Stimulated activated memory B cell treated with anti-CD40 and anti-IgM and Interleukin-4, amounts not matched to agents 10 μg/mL and 1 μg/mL and 100 μg/mL, for 72 hours (primary cell): ENCODE data around the gene ATP10A.

ENCODE experiments used
- ATAC-seq: fragments of 150-1000 bp; cut with Tn5 transposase; 2 replicates; pipeline ENCODE4 v1.10.0; 2021
- H3K27ac Mint-ChIP-seq: one replicate; pipeline ENCODE4 v1.8.0; 2022; ENCODE audit warnings: mild to moderate bottlenecking, mixed read lengths
- H3K27me3 Mint-ChIP-seq: one replicate; pipeline ENCODE4 v1.8.0; 2022; ENCODE audit warnings: mixed read lengths
- H3K36me3 Mint-ChIP-seq: one replicate; pipeline ENCODE4 v1.8.0; 2022; ENCODE audit warnings: mixed read lengths
- H3K4me1 Mint-ChIP-seq: one replicate; pipeline ENCODE4 v1.8.0; 2022; ENCODE audit warnings: mixed read lengths
- H3K4me3 Mint-ChIP-seq: one replicate; pipeline ENCODE4 v1.8.0; 2022; ENCODE audit warnings: mild to moderate bottlenecking, moderate library complexity, mixed read lengths
- H3K9me3 Mint-ChIP-seq: one replicate; pipeline ENCODE4 v1.8.0; 2022; ENCODE audit warnings: mixed read lengths

ATP10A gene

GRCh38 chr15:25832158-25832557 lies 31.0 kb downstream of the ATP10A start:
- H3K4me1 Mint-ChIP-seq: peaks cover 13% of the 10 kb centered on the region
- peaks cover 3% of the 10 kb centered on the region for H3K9me3 Mint-ChIP-seq
- no peaks in the 10 kb centered on the region for H3K36me3 Mint-ChIP-seq
- no peak overlapping the region for H3K27ac Mint-ChIP-seq
- peak; percentile 51 for ATAC-seq
- H3K27me3 Mint-ChIP-seq: peaks cover 13% of the 10 kb centered on the region
- no peak overlapping the region for H3K4me3 Mint-ChIP-seq

- peaks cover 2% of the 10 kb centered on the region for H3K27me3 Mint-ChIP-seq
- ATAC-seq: no peak
- peaks cover 5% of the 10 kb centered on the region for H3K9me3 Mint-ChIP-seq
- H3K27ac Mint-ChIP-seq: no peak overlapping the region
- peaks cover 13% of the 10 kb centered on the region for H3K4me1 Mint-ChIP-seq
- H3K4me3 Mint-ChIP-seq: no peak overlapping the region
- H3K36me3 Mint-ChIP-seq: no peaks in the 10 kb centered on the region
Measured at GRCh38 chr15:25830844-25831451, 32.2 kb downstream of the ATP10A start.

- peaks cover 10% of the 10 kb centered on the region for H3K9me3 Mint-ChIP-seq
- no peak overlapping the region for H3K4me3 Mint-ChIP-seq
- H3K27ac Mint-ChIP-seq: no peak overlapping the region
- no peaks in the 10 kb centered on the region for H3K27me3 Mint-ChIP-seq
- peaks cover 13% of the 10 kb centered on the region for H3K4me1 Mint-ChIP-seq
- ATAC-seq: no peak
- no peaks in the 10 kb centered on the region for H3K36me3 Mint-ChIP-seq
Measured at GRCh38 chr15:25829073-25829472, 34.1 kb downstream of the ATP10A start.

GRCh38 chr15:25825207-25825606 lies 37.9 kb downstream of the ATP10A start:
- H3K27me3 Mint-ChIP-seq: no peaks in the 10 kb centered on the region
- no peaks in the 10 kb centered on the region for H3K36me3 Mint-ChIP-seq
- no peak for ATAC-seq
- H3K4me1 Mint-ChIP-seq: no peaks in the 10 kb centered on the region
- H3K4me3 Mint-ChIP-seq: no peak overlapping the region
- no peak overlapping the region for H3K27ac Mint-ChIP-seq
- H3K9me3 Mint-ChIP-seq: peaks cover 10% of the 10 kb centered on the region

- no peak overlapping the region for H3K4me3 Mint-ChIP-seq
- peaks cover 10% of the 10 kb centered on the region for H3K9me3 Mint-ChIP-seq
- ATAC-seq: no peak
- no peaks in the 10 kb centered on the region for H3K36me3 Mint-ChIP-seq
- no peaks in the 10 kb centered on the region for H3K27me3 Mint-ChIP-seq
- no peak overlapping the region for H3K27ac Mint-ChIP-seq
- no peaks in the 10 kb centered on the region for H3K4me1 Mint-ChIP-seq
Measured at GRCh38 chr15:25824618-25825017, 38.5 kb downstream of the ATP10A start.

- Mint-ChIP-seq H3K4me1 (peaks cover 16% of the 10 kb centered on the region), H3K4me3 (no peak overlapping the region), H3K27ac (no peak overlapping the region), H3K36me3 (no peaks in the 10 kb centered on the region), H3K27me3 (peaks cover 37% of the 10 kb centered on the region), H3K9me3 (no peaks in the 10 kb centered on the region)
- no peak for ATAC-seq
Measured at GRCh38 chr15:25812845-25813244, 50.3 kb downstream of the ATP10A start.

GRCh38 chr15:25812073-25812472 lies 51.1 kb downstream of the ATP10A start:
- H3K27ac Mint-ChIP-seq: no peak overlapping the region
- H3K4me3 Mint-ChIP-seq: no peak overlapping the region
- H3K36me3 Mint-ChIP-seq: no peaks in the 10 kb centered on the region
- no peak for ATAC-seq
- H3K4me1 Mint-ChIP-seq: peaks cover 16% of the 10 kb centered on the region
- H3K9me3 Mint-ChIP-seq: no peaks in the 10 kb centered on the region
- peaks cover 37% of the 10 kb centered on the region for H3K27me3 Mint-ChIP-seq

- Mint-ChIP-seq H3K9me3 (no peaks in the 10 kb centered on the region), H3K27me3 (peaks cover 37% of the 10 kb centered on the region), H3K4me1 (peaks cover 16% of the 10 kb centered on the region), H3K27ac (no peak overlapping the region), H3K4me3 (no peak overlapping the region), H3K36me3 (no peaks in the 10 kb centered on the region)
- ATAC-seq: peak; percentile 81
Measured at GRCh38 chr15:25811481-25811906, 51.6 kb downstream of the ATP10A start.

- Mint-ChIP-seq H3K27ac (no peak overlapping the region), H3K4me1 (peaks cover 16% of the 10 kb centered on the region), H3K4me3 (no peak overlapping the region), H3K9me3 (no peaks in the 10 kb centered on the region), H3K27me3 (peaks cover 36% of the 10 kb centered on the region), H3K36me3 (no peaks in the 10 kb centered on the region)
- ATAC-seq: peak; percentile 40
Measured at GRCh38 chr15:25810631-25811091, 52.5 kb downstream of the ATP10A start.

- no peaks in the 10 kb centered on the region for H3K36me3 Mint-ChIP-seq
- peaks cover 31% of the 10 kb centered on the region for H3K27me3 Mint-ChIP-seq
- H3K4me1 Mint-ChIP-seq: peaks cover 16% of the 10 kb centered on the region
- no peak overlapping the region for H3K4me3 Mint-ChIP-seq
- no peak for ATAC-seq
- no peaks in the 10 kb centered on the region for H3K9me3 Mint-ChIP-seq
- no peak overlapping the region for H3K27ac Mint-ChIP-seq
Measured at GRCh38 chr15:25810154-25810553, 53.0 kb downstream of the ATP10A start.

- peaks cover 21% of the 10 kb centered on the region for H3K4me1 Mint-ChIP-seq
- no peak overlapping the region for H3K27ac Mint-ChIP-seq
- peaks cover 9% of the 10 kb centered on the region for H3K27me3 Mint-ChIP-seq
- no peak overlapping the region for H3K4me3 Mint-ChIP-seq
- no peaks in the 10 kb centered on the region for H3K9me3 Mint-ChIP-seq
- no peak for ATAC-seq
- H3K36me3 Mint-ChIP-seq: no peaks in the 10 kb centered on the region
Measured at GRCh38 chr15:25807063-25807462, 56.1 kb downstream of the ATP10A start.

GRCh38 chr15:25805031-25805430 lies 58.1 kb downstream of the ATP10A start:
- Mint-ChIP-seq H3K4me3 (no peak overlapping the region), H3K27me3 (peaks cover 17% of the 10 kb centered on the region), H3K4me1 (peaks cover 11% of the 10 kb centered on the region), H3K27ac (no peak overlapping the region), H3K36me3 (no peaks in the 10 kb centered on the region), H3K9me3 (no peaks in the 10 kb centered on the region)
- no peak for ATAC-seq

GRCh38 chr15:25804451-25804850 lies 58.7 kb downstream of the ATP10A start:
- no peak for ATAC-seq
- peaks cover 21% of the 10 kb centered on the region for H3K27me3 Mint-ChIP-seq
- no peak overlapping the region for H3K4me3 Mint-ChIP-seq
- no peak overlapping the region for H3K27ac Mint-ChIP-seq
- no peaks in the 10 kb centered on the region for H3K9me3 Mint-ChIP-seq
- H3K4me1 Mint-ChIP-seq: peaks cover 11% of the 10 kb centered on the region
- no peaks in the 10 kb centered on the region for H3K36me3 Mint-ChIP-seq

- Mint-ChIP-seq H3K27me3 (peaks cover 30% of the 10 kb centered on the region), H3K9me3 (no peaks in the 10 kb centered on the region), H3K36me3 (no peaks in the 10 kb centered on the region), H3K4me1 (peaks cover 19% of the 10 kb centered on the region), H3K27ac (no peak overlapping the region), H3K4me3 (no peak overlapping the region)
- no peak for ATAC-seq
Measured at GRCh38 chr15:25803541-25803940, 59.6 kb downstream of the ATP10A start.

- Mint-ChIP-seq H3K9me3 (no peaks in the 10 kb centered on the region), H3K27ac (no peak overlapping the region), H3K36me3 (no peaks in the 10 kb centered on the region), H3K27me3 (peaks cover 35% of the 10 kb centered on the region), H3K4me3 (no peak overlapping the region), H3K4me1 (peaks cover 20% of the 10 kb centered on the region)
- peak; percentile 67 for ATAC-seq
Measured at GRCh38 chr15:25803036-25803435, 60.1 kb downstream of the ATP10A start.

- Mint-ChIP-seq H3K4me1 (peaks cover 20% of the 10 kb centered on the region), H3K9me3 (no peaks in the 10 kb centered on the region), H3K27me3 (peaks cover 42% of the 10 kb centered on the region), H3K36me3 (no peaks in the 10 kb centered on the region), H3K4me3 (no peak overlapping the region), H3K27ac (no peak overlapping the region)
- no peak for ATAC-seq
Measured at GRCh38 chr15:25802285-25802830, 60.8 kb downstream of the ATP10A start.
